Measurements from ENCODE around the gene GOLGA7B. TPM values are rescaled to one million over a fixed set of nuclear protein-coding genes. Genes with fewer than 3 reads are reported as not detected.

GOLGA7B gene
- total and polyA plus RNA-seq, 9 of the 15 experiments (the other 6 are each of a cell fraction or from before 2014, with no cell fraction given) = 0.03 to 0.07 (median 0.04) TPM; not detected in 3

DNA sequence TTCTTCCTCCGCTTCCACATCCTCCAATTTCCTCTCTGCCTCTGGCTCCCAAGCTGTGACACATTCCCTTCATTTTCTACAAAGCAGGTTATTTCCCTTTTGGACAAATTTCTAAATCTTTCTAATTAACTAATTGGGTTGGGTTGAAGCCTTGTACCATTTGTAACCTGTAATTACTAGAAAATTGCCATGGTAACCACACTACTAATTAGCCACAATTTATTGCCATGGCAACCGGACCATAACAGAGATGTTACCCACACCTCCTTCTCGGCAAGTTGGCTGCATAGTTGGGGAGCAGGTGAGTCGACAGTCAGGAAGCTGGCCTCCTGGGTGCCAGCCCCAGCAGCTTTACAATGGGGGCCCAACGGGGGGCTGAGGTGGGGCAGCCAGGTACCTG, 61.6 kb downstream of the GOLGA7B start:
- intact Hi-C loops (cut with micrococcal nuclease) (loop anchor here (10.0 kb wide), 1 partner anchor 394 kb away; no protein-coding TSS in a partner anchor), in situ Hi-C loops (cut with MboI) (loop anchor here (25.0 kb wide), 1 partner anchor 401 kb away; no protein-coding TSS in a partner anchor)
- Histone ChIP-seq H3K79me2 (ENCODE audit: control insufficient read depth, insufficient read depth, low read length) (no peaks in the 10 kb centered on the region), H3K9ac (ENCODE audit: insufficient read depth in 1 of 2, low read depth in 2 of 2, low read length in 2 of 2) (no peak overlapping the region), H2AFZ (ENCODE audit: low read depth, low read length) (no peak overlapping the region), H3K36me3 (ENCODE audit: control insufficient read depth, insufficient read depth, low read length) (no peaks in the 10 kb centered on the region), H3K4me1 (replicated peaks in 1 of 2; ENCODE audit: control insufficient read depth in 2 of 2, insufficient read depth in 2 of 2, low read length in 2 of 2) (peaks cover 0 to 8% of the 10 kb centered on the region in 2 experiments; a peak in 2 of 5 replicates), H3K4me2 (ENCODE audit: insufficient read depth, low read length) (no peak overlapping the region), H3K27me3 (ENCODE audit: control insufficient read depth in 2 of 2, insufficient read depth in 2 of 2, low read length in 2 of 2) (peaks cover 14 to 38% of the 10 kb centered on the region in 2 experiments; a peak in 4 of 5 replicates), H4K20me1 (replicated peaks; ENCODE audit: control insufficient read depth, insufficient read depth, low read length) (0 out of 2 replicates have a peak, but pooled peaks cover 5% of the 10 kb centered on the region), H3K9me1 (ENCODE audit: control insufficient read depth, insufficient read depth, low read length) (no peaks in the 10 kb centered on the region), H3K27ac (ENCODE audit: extremely low read depth, low read depth, low read length) (no peak overlapping the region), H3K4me3 (no peak overlapping the region), H3K9me3 (replicated peaks; ENCODE audit: control insufficient read depth, insufficient read depth, low read depth, low read length) (no peaks in the 10 kb centered on the region)
- DNase-seq (ENCODE audit: extremely low read depth in 1 of 4, low spot score in 3 of 4) = no peak
- TF ChIP-seq ZNF174 (CRISPR knock-in tag; IDR thresholded peaks at IDR 0.05) (no peak), RFX1 (IDR thresholded peaks at IDR 0.05) (peak; percentile 68), XRCC5 (IDR thresholded peaks at IDR 0.05; ENCODE audit: low read depth, low read length) (no peak), MYBL2 (IDR thresholded peaks at IDR 0.05; ENCODE audit: low read depth) (no peak), MYBL2 (CRISPR knock-in tag; IDR thresholded peaks at IDR 0.05; ENCODE audit: borderline replicate concordance) (no peak)
- ChIA-PET CTCF (ENCODE audit: low intra/inter-chr PET ratio) (no interaction called here), POLR2A (no interaction called here)
- ATAC-seq = no peak
- FAIRE-seq = no peak
- WGBS (ENCODE audit: insufficient coverage, low coverage, missing lambda C conversion rate) = 0% methylated on average over 5 of the region's 5 CpGs
- no TSS peak for BruUV-seq (replicated peaks)

DNA sequence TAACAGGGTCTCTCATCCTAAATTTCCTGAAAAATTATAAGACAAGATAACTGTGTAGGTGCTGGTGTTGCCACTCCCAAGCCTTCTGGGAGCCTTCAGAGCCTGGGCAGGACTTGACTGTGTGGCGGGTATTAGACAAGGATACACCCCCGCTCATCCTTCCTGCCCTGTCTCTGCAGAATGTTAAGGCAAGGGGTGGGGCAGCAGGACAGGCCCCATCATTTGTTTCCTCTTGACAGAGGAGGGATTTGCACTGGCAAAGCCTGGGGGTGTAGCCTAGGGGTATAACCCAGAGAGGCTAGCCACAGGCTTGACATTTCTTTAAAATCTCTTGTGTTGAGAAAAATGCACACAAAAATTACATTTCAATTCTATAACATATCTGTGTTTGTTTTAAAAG, 63.5 kb downstream of the GOLGA7B start:
- in situ Hi-C loops (cut with MboI) (loop anchor here (25.0 kb wide), 1 partner anchor 399 kb away; no protein-coding TSS in a partner anchor), intact Hi-C loops (cut with micrococcal nuclease) (loop anchor here (10.0 kb wide), 1 partner anchor 392 kb away; no protein-coding TSS in a partner anchor)
- DNase-seq (ENCODE audit: extremely low read depth in 1 of 4, low spot score in 3 of 4) (no peak), ATAC-seq (no peak), FAIRE-seq (no peak)
- Histone ChIP-seq H3K4me2 (ENCODE audit: insufficient read depth, low read length) (no peak overlapping the region), H3K9ac (ENCODE audit: insufficient read depth in 1 of 2, low read depth in 2 of 2, low read length in 2 of 2) (no peak overlapping the region), H3K9me3 (replicated peaks; ENCODE audit: control insufficient read depth, insufficient read depth, low read depth, low read length) (no peaks in the 10 kb centered on the region), H3K9me1 (ENCODE audit: control insufficient read depth, insufficient read depth, low read length) (no peaks in the 10 kb centered on the region), H4K20me1 (replicated peaks; ENCODE audit: control insufficient read depth, insufficient read depth, low read length) (0 out of 2 replicates have a peak, but pooled peaks cover 5% of the 10 kb centered on the region), H3K27me3 (ENCODE audit: control insufficient read depth in 2 of 2, insufficient read depth in 2 of 2, low read length in 2 of 2) (peaks cover 0 to 22% of the 10 kb centered on the region in 2 experiments; a peak in 2 of 5 replicates), H3K79me2 (ENCODE audit: control insufficient read depth, insufficient read depth, low read length) (no peaks in the 10 kb centered on the region), H3K27ac (ENCODE audit: extremely low read depth, low read depth, low read length) (no peak overlapping the region), H3K4me3 (no peak overlapping the region), H2AFZ (ENCODE audit: low read depth, low read length) (no peak overlapping the region), H3K4me1 (replicated peaks in 1 of 2; ENCODE audit: control insufficient read depth in 2 of 2, insufficient read depth in 2 of 2, low read length in 2 of 2) (peaks cover 0 to 8% of the 10 kb centered on the region in 2 experiments; a peak in 2 of 5 replicates), H3K36me3 (ENCODE audit: control insufficient read depth, insufficient read depth, low read length) (no peaks in the 10 kb centered on the region)
- POLR2A ChIA-PET = no interaction called here
- CTCF ChIA-PET (ENCODE audit: low intra/inter-chr PET ratio) = interaction anchor here (1.2 kb wide), 1 partner anchor 132 kb away, joined by 3 read pairs; no protein-coding TSS in a partner anchor
- no TSS peak for BruUV-seq (replicated peaks)
- WGBS (ENCODE audit: insufficient coverage, low coverage, missing lambda C conversion rate) = 0% methylated on average over 2 of the region's 2 CpGs
- no peak for TF ChIP-seq TGIF2 (CRISPR knock-in tag; IDR thresholded peaks at IDR 0.05)
- TF ChIP-seq CCNT2 (IDR thresholded peaks at IDR 0.05; ENCODE audit: borderline replicate concordance, extremely low read depth, insufficient read length, low read depth, low read length) = no peak
- no peak for TF ChIP-seq GABPB1 (CRISPR knock-in tag; IDR thresholded peaks at IDR 0.05)
- no peak for TF ChIP-seq CTCFL (IDR thresholded peaks at IDR 0.05; ENCODE audit: borderline replicate concordance, insufficient read depth, low read depth, low read length, poor library complexity, severe bottlenecking)
- no peak for TF ChIP-seq BCOR (IDR thresholded peaks at IDR 0.05)
- no peak for TF ChIP-seq VEZF1 (CRISPR knock-in tag; IDR thresholded peaks at IDR 0.05)
- TF ChIP-seq SMARCB1 (IDR thresholded peaks at IDR 0.05; ENCODE audit: insufficient read length, low read depth) = no peak
- no peak for TF ChIP-seq CHD2 (IDR thresholded peaks at IDR 0.05; ENCODE audit: low read depth, low read length)

All from K562 (cell line).